A549 (cell line): ENCODE results near the gene RACGAP1. TPM values are rescaled to one million over a fixed set of nuclear protein-coding genes. Genes with fewer than 3 reads are reported as not detected.

Experiments used
- ATAC-seq, 2 experiments: fragments of 200-7000 bp in 1 of 2; fragments of >200 bp in 1 of 2; cut with Nextera tagmentation in 1 of 2; cut with Tn5 transposase in 1 of 2; 3 replicates each; pipeline versions ENCODE4 v1.8.0 to v1.9.1; 2018 to 2020; ENCODE audit warnings: mild to moderate bottlenecking in 1 of 2, moderate library complexity in 1 of 2
- CTCF ChIA-PET: fragments of 300-600 bp; sonication (Branson Sonifier 250); formaldehyde crosslinking; extraction: SDS; loops from one replicate; lab custom pipeline; 2021; ENCODE audit warnings: antibody characterized with exemption, inconsistent platforms; lab: Yijun Ruan, JAX
- POLR2A ChIA-PET: fragments of 350-600 bp; formaldehyde crosslinking; extraction: SDS; loops from one replicate; lab custom pipeline; 2021; ENCODE audit warnings: antibody characterized with exemption, inconsistent platforms; lab: Yijun Ruan, JAX
- DNase-seq, 2 experiments: peaks; one replicate each; pipeline versions ENCODE4 v3.0.0 to v3.0.0-alpha.2; 2011 to 2016; ENCODE audit warnings: low read depth in 1 of 2, low spot score in 1 of 2
- FAIRE-seq: peaks from 2 replicates; lab custom pipeline; 2011; peaks lifted over from hg19 to GRCh38; lab: Jason Lieb, UNC
- H3K27ac ChIP-seq, 2 experiments: fragments of >200 bp; sonication (Bioruptor Twin); formaldehyde crosslinking; 3 replicates each; pipeline ENCODE4 v1.5.1; 2016 to 2017
- H3K4me1 ChIP-seq: fragments of >200 bp; sonication (Bioruptor Twin); formaldehyde crosslinking; 3 replicates; pipeline ENCODE4 v1.6.1; 2016
- H3K4me2 ChIP-seq: fragments of >200 bp; sonication (Bioruptor Twin); formaldehyde crosslinking; 3 replicates; pipeline ENCODE4 v1.6.1; 2016
- H3K4me3 ChIP-seq: fragments of >200 bp; sonication (Bioruptor Twin); formaldehyde crosslinking; 3 replicates; pipeline ENCODE4 v1.5.1; 2016
- H3K9me3 ChIP-seq: fragments of >200 bp; sonication (Bioruptor Twin); formaldehyde crosslinking; 3 replicates; pipeline ENCODE4 v1.6.1; 2016
- CHD4 ChIP-seq: fragments of 200-600 bp; sonication (generic); IDR thresholded peaks from 2 replicates; pipeline ENCODE4 v1.6.1; 2016; ENCODE audit warnings: antibody characterized with exemption, mild to moderate bottlenecking, borderline replicate concordance
- CTCF ChIP-seq: fragments of >200 bp; sonication (Bioruptor Twin); formaldehyde crosslinking; IDR thresholded peaks from 3 replicates; pipeline ENCODE4 v1.5.1; 2016
- EHF ChIP-seq: fragments of 250-450 bp; sonication (Bioruptor Pico); IDR thresholded peaks from 2 replicates; pipeline ENCODE4 v1.5.0; 2020; ENCODE audit warnings: mild to moderate bottlenecking
- EP300 ChIP-seq, 2 experiments: fragments of >200 bp; sonication (Bioruptor Twin); formaldehyde crosslinking; IDR thresholded peaks; 2 replicates in 1 of 2; 3 replicates in 1 of 2; pipeline ENCODE4 v1.6.1; 2016 to 2017
- ESRRA ChIP-seq: fragments of 150-350 bp; IDR thresholded peaks from 2 replicates; pipeline ENCODE4 v1.6.1; 2014; ENCODE audit warnings: mild to moderate bottlenecking, low read length, borderline replicate concordance
- FOSB ChIP-seq: fragments of 250-450 bp; sonication (Bioruptor Pico); IDR thresholded peaks from 2 replicates; pipeline ENCODE4 v1.5.0; 2020; ENCODE audit warnings: mild to moderate bottlenecking, moderate library complexity
- FOXS1 ChIP-seq: fragments of 250-450 bp; sonication (Bioruptor Pico); IDR thresholded peaks from 2 replicates; pipeline ENCODE4 v1.5.0; 2020; ENCODE audit warnings: mild to moderate bottlenecking, moderate library complexity
- HMGXB4 ChIP-seq: fragments of 250-450 bp; sonication (Bioruptor Pico); IDR thresholded peaks from 2 replicates; pipeline ENCODE4 v1.5.0; 2021; ENCODE audit warnings: mild to moderate bottlenecking, moderate library complexity, borderline replicate concordance
- MAZ ChIP-seq: fragments of 150-350 bp; IDR thresholded peaks from 2 replicates; pipeline ENCODE4 v1.6.1; 2014; ENCODE audit warnings: antibody characterized with exemption, low read depth, low read length, borderline replicate concordance
- NFE2L2 ChIP-seq: fragments of 150-350 bp; conservative IDR thresholded peaks from 2 replicates; pipeline ENCODE4 v1.6.1; 2014; ENCODE audit warnings: low read length
- NPAS2 ChIP-seq: fragments of 250-450 bp; sonication (Bioruptor Pico); IDR thresholded peaks from 2 replicates; pipeline ENCODE4 v1.8.0; 2022; ENCODE audit warnings: mild to moderate bottlenecking, moderate library complexity, borderline replicate concordance
- RAD21 ChIP-seq, 2 experiments: fragments of >200 bp in 1 of 2; sonication (Bioruptor Twin) in 1 of 2; formaldehyde crosslinking in 1 of 2; IDR thresholded peaks in 1 of 2; conservative IDR thresholded peaks in 1 of 2; 2 replicates in 1 of 2; 3 replicates in 1 of 2; pipeline ENCODE4 v1.6.1; 2012 to 2018; ENCODE audit warnings: inconsistent platforms in 1 of 2
- RARB ChIP-seq: fragments of 250-450 bp; sonication (Bioruptor Pico); IDR thresholded peaks from 2 replicates; pipeline ENCODE4 v1.8.0; 2021; ENCODE audit warnings: mild to moderate bottlenecking, moderate library complexity
- REST ChIP-seq: fragments of 200-600 bp; sonication (generic); IDR thresholded peaks from 2 replicates; pipeline ENCODE4 v1.6.1; 2016; ENCODE audit warnings: antibody characterized with exemption, mild to moderate bottlenecking, moderate library complexity
- RNF2 ChIP-seq: fragments of 200-600 bp; sonication (generic); IDR thresholded peaks from 2 replicates; pipeline ENCODE4 v1.6.1; 2016; ENCODE audit warnings: low read depth, mild to moderate bottlenecking, antibody characterized with exemption, moderate library complexity, borderline replicate concordance
- SMC3 ChIP-seq: fragments of >200 bp; sonication (Bioruptor Twin); formaldehyde crosslinking; IDR thresholded peaks from 3 replicates; pipeline ENCODE4 v1.6.1; 2018; ENCODE audit warnings: inconsistent platforms
- SREBF2 ChIP-seq: fragments of 450-650 bp; IDR thresholded peaks from 2 replicates; pipeline ENCODE4 v1.6.1; 2014; ENCODE audit warnings: mild to moderate bottlenecking, moderate library complexity
- TFCP2L1 ChIP-seq: fragments of 250-450 bp; sonication (Bioruptor Pico); IDR thresholded peaks from 2 replicates; pipeline ENCODE4 v1.5.0; 2021; ENCODE audit warnings: mild to moderate bottlenecking
- ZC3H11A ChIP-seq: fragments of 450-650 bp; IDR thresholded peaks from 2 replicates; pipeline ENCODE4 v1.6.1; 2014; ENCODE audit warnings: antibody characterized with exemption, mild to moderate bottlenecking
- ZFP36 ChIP-seq: fragments of 450-650 bp; IDR thresholded peaks from 2 replicates; pipeline ENCODE4 v1.6.1; 2014; ENCODE audit warnings: borderline replicate concordance; ENCODE audit not compliant: partially characterized antibody
- ZSCAN20 ChIP-seq: fragments of 250-450 bp; sonication (Bioruptor Pico); IDR thresholded peaks from 2 replicates; pipeline ENCODE4 v1.8.0; 2022; ENCODE audit warnings: mild to moderate bottlenecking, moderate library complexity
- WGBS: methylation state at CpG from one replicate; pipeline ENCODE4 v1.1.6; 2017; ENCODE audit errors: missing lambda C conversion rate; 5-methylcytosine and 5-hydroxymethylcytosine counted together
- polyA plus RNA-seq, 4 experiments: library from polyadenylated mRNA; depleted of rRNA in 3 of 4; stranded (reverse); fragments of >200 nt; fragmentation: RNase III in 1 of 4; extraction: RNeasy Plus Mini Kit Qiagen cat#74134 plus additional on column Dnase treatment in 1 of 4; gene quantifications; 2 replicates in 3 of 4; 3 replicates in 1 of 4; pipeline ENCODE4 v1.2.3, GENCODE V29; 2011 to 2017

RACGAP1 gene
- polyA plus RNA-seq, 2 of the 4 experiments (the other 2 are of a cell fraction) = 103 to 107 TPM

- ChIA-PET POLR2A (no interaction called here), CTCF (interaction anchor here (0.7 to 29.8 kb wide), 7 partner anchors 9 to 99 kb away, joined by 3 to 708 read pairs (median 4); partner anchors contain the start of genes ASIC1 and SMARCD1)
- H3K4me3 ChIP-seq = no peak overlapping the region
- DNase-seq = no peak
- no peak overlapping the region for H3K27ac ChIP-seq
- WGBS = 82% methylated on average over 6 of the region's 8 CpGs
- no peak overlapping the region for H3K4me2 ChIP-seq
- no peaks in the 10 kb centered on the region for H3K9me3 ChIP-seq
- H3K4me1 ChIP-seq = no peaks in the 10 kb centered on the region
- peak in 1 of 2 experiments; percentile 3; a peak in 2 of 6 replicates for ATAC-seq
- no peak for FAIRE-seq
- TF ChIP-seq CHD4 (no peak), REST (no peak), ZSCAN20 (CRISPR knock-in tag) (no peak), FOXS1 (CRISPR knock-in tag) (no peak), RAD21 (conservative IDR thresholded peaks at IDR 0.05 in 1 of 2, IDR thresholded peaks at IDR 0.05 in 1 of 2) (no peak), ZFP36 (no peak), ZC3H11A (no peak), HMGXB4 (CRISPR knock-in tag) (no peak), SREBF2 (no peak), MAZ (no peak), TFCP2L1 (CRISPR knock-in tag) (no peak), EHF (no peak), RARB (CRISPR knock-in tag) (no peak), RNF2 (no peak), NFE2L2 (no peak), FOSB (no peak), ESRRA (no peak), EP300 (IDR thresholded peaks at IDR 0.05) (no peak)
These were observed 50.5 kb downstream of the RACGAP1 start for GRCh38 chr12:49974677-49975317.

GRCh38 chr12:49974231-49974675, 51.0 kb downstream of the RACGAP1 start:
- no peak overlapping the region for H3K4me2 ChIP-seq
- no peak for FAIRE-seq
- H3K9me3 ChIP-seq = no peaks in the 10 kb centered on the region
- WGBS = 63% methylated on average over 15 of the region's 15 CpGs
- no peaks in the 10 kb centered on the region for H3K4me1 ChIP-seq
- peak; percentile 73 to 86 for ATAC-seq
- H3K27ac ChIP-seq = no peak overlapping the region
- peak in 1 of 2 experiments; percentile 48 for DNase-seq
- TF ChIP-seq CTCF (0 out of 3 replicates have a peak, but pooled peaks have one; percentile 22), SMC3 (peak; percentile 29; the same call in 1 of the 3 replicates), NPAS2 (no peak), RAD21 (conservative IDR thresholded peaks at IDR 0.05 in 1 of 2, IDR thresholded peaks at IDR 0.05 in 1 of 2) (peak in 1 of 2 experiments; percentile 27; a peak in 1 of 5 replicates)
- H3K4me3 ChIP-seq = no peak overlapping the region
- ChIA-PET CTCF (interaction anchor here (0.7 to 29.8 kb wide), 7 partner anchors 8 to 100 kb away, joined by 3 to 708 read pairs (median 4); partner anchors contain the start of genes ASIC1 and SMARCD1), POLR2A (no interaction called here)
